HG03521 (cell line): ENCODE measurements around the gene FOXP2.
"Not testable (repeated sequence)": the region's sequence is repeated elsewhere in the genome, so short reads cannot be mapped to it uniquely, and the experiment has no call there.

ENCODE experiments used
- ATAC-seq: cut with Tn5 transposase; IDR thresholded peaks from one replicate; pipeline ENCODE4 v1.9.1; 2021; ENCODE audit warnings: mild to moderate bottlenecking, moderate library complexity; ENCODE audit not compliant: unreplicated experiment

The FOXP2 gene

GRCh38 chr7:114575098-114575497 is 160.5 kb downstream of the FOXP2 start:
- no peak for ATAC-seq

- not testable (repeated sequence) for ATAC-seq
Measured at GRCh38 chr7:114580963-114581362, 166.3 kb downstream of the FOXP2 start.

- ATAC-seq = no peak
Measured at GRCh38 chr7:114588506-114588905, 173.9 kb downstream of the FOXP2 start.

- ATAC-seq = no peak
Measured at GRCh38 chr7:114589436-114589835, 174.8 kb downstream of the FOXP2 start.

- no peak for ATAC-seq
Measured at GRCh38 chr7:114590298-114590697, 175.7 kb downstream of the FOXP2 start.

GRCh38 chr7:114598946-114599345 is 184.3 kb downstream of the FOXP2 start:
- no peak for ATAC-seq

- ATAC-seq = no peak
Measured at GRCh38 chr7:114606100-114606499, 191.5 kb downstream of the FOXP2 start.

- ATAC-seq = not testable (repeated sequence)
Measured at GRCh38 chr7:114608822-114609221, 194.2 kb downstream of the FOXP2 start.

- ATAC-seq = no peak
Measured at GRCh38 chr7:114620208-114620607, 205.6 kb downstream of the FOXP2 start.

- ATAC-seq = no peak
Measured at GRCh38 chr7:114622221-114622620, 207.6 kb downstream of the FOXP2 start.

- no peak for ATAC-seq
Measured at GRCh38 chr7:114623146-114623545, 208.5 kb downstream of the FOXP2 start.

- no peak for ATAC-seq
Measured at GRCh38 chr7:114627231-114627630, 212.6 kb downstream of the FOXP2 start.

- no peak for ATAC-seq
Measured at GRCh38 chr7:114628362-114628761, 213.7 kb downstream of the FOXP2 start.

- ATAC-seq = no peak
Measured at GRCh38 chr7:114629762-114630161, 215.1 kb downstream of the FOXP2 start.

- no peak for ATAC-seq
Measured at GRCh38 chr7:114630201-114630990, 215.8 kb downstream of the FOXP2 start.

GRCh38 chr7:114631249-114631822 is 216.7 kb downstream of the FOXP2 start:
- ATAC-seq = no peak

GRCh38 chr7:114639451-114639850 is 224.8 kb downstream of the FOXP2 start:
- ATAC-seq = no peak

- no peak for ATAC-seq
Measured at GRCh38 chr7:114644455-114644854, 229.8 kb downstream of the FOXP2 start.

- no peak for ATAC-seq
Measured at GRCh38 chr7:114645451-114645850, 230.8 kb downstream of the FOXP2 start.

- ATAC-seq = no peak
Measured at GRCh38 chr7:114647518-114647917, 232.9 kb downstream of the FOXP2 start.

- ATAC-seq = no peak
Measured at GRCh38 chr7:114648117-114648516, 233.5 kb downstream of the FOXP2 start.

- ATAC-seq = no peak
Measured at GRCh38 chr7:114648680-114649079, 234.1 kb downstream of the FOXP2 start.

GRCh38 chr7:114649689-114650088 is 235.1 kb downstream of the FOXP2 start:
- no peak for ATAC-seq
